HG03097 (cell line): ENCODE results near the gene WAPL.
A peak's percentile ranks its signal among the peaks of the same experiment; 100 is the strongest.

Experiments
- ATAC-seq: cut with Tn5 transposase; IDR thresholded peaks from one replicate; pipeline ENCODE4 v1.9.1; 2021; ENCODE audit not compliant: unreplicated experiment, low FRiP score

Gene WAPL

GRCh38 chr10:86524225-86524962, 2.8 kb upstream of the WAPL start:
- no peak for ATAC-seq

- ATAC-seq, result no peak
Observed at GRCh38 chr10:86523348-86523747, 1.8 kb upstream of the WAPL start.

GRCh38 chr10:86522510-86522855, 891 bp upstream of the WAPL start:
- no peak for ATAC-seq

- ATAC-seq, result peak; percentile 15
Observed at GRCh38 chr10:86520871-86521677, 518 bp downstream of the WAPL start.

- ATAC-seq, result no peak
Observed at GRCh38 chr10:86518781-86519180, 2.8 kb downstream of the WAPL start.

GRCh38 chr10:86512137-86512536, 9.5 kb downstream of the WAPL start:
- ATAC-seq, result no peak

GRCh38 chr10:86511027-86511865, 10.3 kb downstream of the WAPL start:
- ATAC-seq, result no peak

GRCh38 chr10:86509145-86509544, 12.4 kb downstream of the WAPL start:
- ATAC-seq, result no peak

GRCh38 chr10:86508217-86508616, 13.4 kb downstream of the WAPL start:
- ATAC-seq, result no peak

- ATAC-seq, result no peak
Observed at GRCh38 chr10:86506499-86506898, 15.1 kb downstream of the WAPL start.

GRCh38 chr10:86506062-86506461, 15.5 kb downstream of the WAPL start:
- no peak for ATAC-seq

- ATAC-seq, result no peak
Observed at GRCh38 chr10:86504510-86504909, 17.1 kb downstream of the WAPL start.

- ATAC-seq, result no peak
Observed at GRCh38 chr10:86500846-86501245, 20.7 kb downstream of the WAPL start.

GRCh38 chr10:86498598-86498997, 23.0 kb downstream of the WAPL start:
- no peak for ATAC-seq

GRCh38 chr10:86497621-86498020, 24.0 kb downstream of the WAPL start:
- no peak for ATAC-seq

GRCh38 chr10:86489960-86490612, 31.5 kb downstream of the WAPL start:
- no peak for ATAC-seq

GRCh38 chr10:86489071-86489810, 32.4 kb downstream of the WAPL start:
- ATAC-seq, result no peak

GRCh38 chr10:86486856-86487255, 34.7 kb downstream of the WAPL start:
- no peak for ATAC-seq

- no peak for ATAC-seq
Observed at GRCh38 chr10:86483664-86484063, 37.9 kb downstream of the WAPL start.

- no peak for ATAC-seq
Observed at GRCh38 chr10:86481761-86482160, 39.8 kb downstream of the WAPL start.
